HTERT RPE-1 (cell line): ENCODE measurements around the gene FLNA.
"Not testable (repeated sequence)": the region's sequence is repeated elsewhere in the genome, so short reads cannot be mapped to it uniquely, and the experiment has no call there.

Source experiments
- in situ Hi-C: fragments of 300-500 bp; cut with MboI; formaldehyde crosslinking; loops from 4 replicates; pipeline ENCODE4 v1.14.3; 2020; ENCODE audit warnings: low sequenced_read_pairs

FLNA gene

GRCh38 chrX:154398668-154399526, 24.5 kb upstream of the FLNA start:
- in situ Hi-C loops: no loop called here

GRCh38 chrX:154397888-154398667, 23.6 kb upstream of the FLNA start, which contains the start of gene RPL10:
RPL10 (plus strand) TSS chrX:154398377; CDS start chrX:154398520, 143 bp downstream.
- in situ Hi-C loops: no loop called here

GRCh38 chrX:154396973-154397887, 22.8 kb upstream of the FLNA start:
- in situ Hi-C loops: no loop called here

GRCh38 chrX:154396363-154396762, 21.9 kb upstream of the FLNA start:
- in situ Hi-C loops: not testable (repeated sequence)

GRCh38 chrX:154389812-154390747, 15.6 kb upstream of the FLNA start:
- in situ Hi-C loops: not testable (repeated sequence)

GRCh38 chrX:154388649-154389048, 14.2 kb upstream of the FLNA start:
- in situ Hi-C loops: not testable (repeated sequence)

- in situ Hi-C loops: not testable (repeated sequence)
These were observed 13.7 kb upstream of the FLNA start for GRCh38 chrX:154388094-154388493.

GRCh38 chrX:154384284-154384892, 10.0 kb upstream of the FLNA start:
- in situ Hi-C loops: no loop called here

- in situ Hi-C loops: no loop called here
These were observed 9.2 kb upstream of the FLNA start for GRCh38 chrX:154383359-154384283.

- in situ Hi-C loops: no loop called here
These were observed 8.1 kb upstream of the FLNA start for GRCh38 chrX:154382483-154383069.

- in situ Hi-C loops: no loop called here
These were observed 6.8 kb upstream of the FLNA start for GRCh38 chrX:154381271-154381670.

GRCh38 chrX:154380787-154381186, 6.4 kb upstream of the FLNA start:
- in situ Hi-C loops: no loop called here

GRCh38 chrX:154380153-154380552, 5.7 kb upstream of the FLNA start:
- in situ Hi-C loops: no loop called here

GRCh38 chrX:154379569-154379951, 5.1 kb upstream of the FLNA start:
- in situ Hi-C loops: no loop called here

- in situ Hi-C loops: no loop called here
These were observed 4.5 kb upstream of the FLNA start, which contains the start of gene EMD for GRCh38 chrX:154378799-154379568. EMD (plus strand) TSS chrX:154379295; CDS start chrX:154379485, 190 bp downstream.

- in situ Hi-C loops: no loop called here
These were observed 3.8 kb upstream of the FLNA start for GRCh38 chrX:154378059-154378798.
